Measurements from ENCODE around the gene GPR42.

DNA sequence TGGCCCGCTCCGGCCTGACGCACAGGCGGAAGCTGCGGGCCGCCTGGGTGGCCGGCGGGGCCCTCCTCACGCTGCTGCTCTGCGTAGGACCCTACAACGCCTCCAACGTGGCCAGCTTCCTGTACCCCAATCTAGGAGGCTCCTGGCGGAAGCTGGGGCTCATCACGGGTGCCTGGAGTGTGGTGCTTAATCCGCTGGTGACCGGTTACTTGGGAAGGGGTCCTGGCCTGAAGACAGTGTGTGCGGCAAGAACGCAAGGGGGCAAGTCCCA lies 18.8 kb upstream of the GPR42 start:
- TF ChIP-seq, protein P1, sequence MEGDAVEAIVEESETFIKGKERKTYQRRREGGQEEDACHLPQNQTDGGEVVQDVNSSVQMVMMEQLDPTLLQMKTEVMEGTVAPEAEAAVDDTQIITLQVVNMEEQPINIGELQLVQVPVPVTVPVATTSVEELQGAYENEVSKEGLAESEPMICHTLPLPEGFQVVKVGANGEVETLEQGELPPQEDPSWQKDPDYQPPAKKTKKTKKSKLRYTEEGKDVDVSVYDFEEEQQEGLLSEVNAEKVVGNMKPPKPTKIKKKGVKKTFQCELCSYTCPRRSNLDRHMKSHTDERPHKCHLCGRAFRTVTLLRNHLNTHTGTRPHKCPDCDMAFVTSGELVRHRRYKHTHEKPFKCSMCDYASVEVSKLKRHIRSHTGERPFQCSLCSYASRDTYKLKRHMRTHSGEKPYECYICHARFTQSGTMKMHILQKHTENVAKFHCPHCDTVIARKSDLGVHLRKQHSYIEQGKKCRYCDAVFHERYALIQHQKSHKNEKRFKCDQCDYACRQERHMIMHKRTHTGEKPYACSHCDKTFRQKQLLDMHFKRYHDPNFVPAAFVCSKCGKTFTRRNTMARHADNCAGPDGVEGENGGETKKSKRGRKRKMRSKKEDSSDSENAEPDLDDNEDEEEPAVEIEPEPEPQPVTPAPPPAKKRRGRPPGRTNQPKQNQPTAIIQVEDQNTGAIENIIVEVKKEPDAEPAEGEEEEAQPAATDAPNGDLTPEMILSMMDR (IDR thresholded peaks at IDR 0.05): no peak
- TF ChIP-seq POLR2A (IDR thresholded peaks at IDR 0.05): no peak

All from adrenal gland (tissue), 5 donors.